ENCODE measurements around the gene FHIT. TPM values are rescaled to one million over a fixed set of nuclear protein-coding genes. Genes with fewer than 3 reads are reported as not detected.

Gene FHIT
- total RNA-seq, 1 experiment from 2014 or later: 9.8 TPM

- Histone ChIP-seq H3K9me3 (ENCODE audit: insufficient read depth, low read depth) (no peaks in the 10 kb centered on the region), H2AFZ (no peak overlapping the region), H3K79me2 (ENCODE audit: low read depth) (no peaks in the 10 kb centered on the region), H3K27ac (no peak overlapping the region), H3K4me1 (replicated peaks; ENCODE audit: insufficient read depth) (no peaks in the 10 kb centered on the region), H3K36me3 (ENCODE audit: low read depth) (no peaks in the 10 kb centered on the region), H3K4me3 (no peak overlapping the region), H3F3A (ENCODE audit: insufficient read depth, low read depth) (no peaks in the 10 kb centered on the region), H4K20me1 (ENCODE audit: insufficient read depth) (no peaks in the 10 kb centered on the region), H3K4me2 (no peak overlapping the region), H3K9me2 (ENCODE audit: insufficient read depth) (no peaks in the 10 kb centered on the region), H3K27me3 (ENCODE audit: insufficient read depth, low read depth) (no peaks in the 10 kb centered on the region)
- TF ChIP-seq, protein P1, sequence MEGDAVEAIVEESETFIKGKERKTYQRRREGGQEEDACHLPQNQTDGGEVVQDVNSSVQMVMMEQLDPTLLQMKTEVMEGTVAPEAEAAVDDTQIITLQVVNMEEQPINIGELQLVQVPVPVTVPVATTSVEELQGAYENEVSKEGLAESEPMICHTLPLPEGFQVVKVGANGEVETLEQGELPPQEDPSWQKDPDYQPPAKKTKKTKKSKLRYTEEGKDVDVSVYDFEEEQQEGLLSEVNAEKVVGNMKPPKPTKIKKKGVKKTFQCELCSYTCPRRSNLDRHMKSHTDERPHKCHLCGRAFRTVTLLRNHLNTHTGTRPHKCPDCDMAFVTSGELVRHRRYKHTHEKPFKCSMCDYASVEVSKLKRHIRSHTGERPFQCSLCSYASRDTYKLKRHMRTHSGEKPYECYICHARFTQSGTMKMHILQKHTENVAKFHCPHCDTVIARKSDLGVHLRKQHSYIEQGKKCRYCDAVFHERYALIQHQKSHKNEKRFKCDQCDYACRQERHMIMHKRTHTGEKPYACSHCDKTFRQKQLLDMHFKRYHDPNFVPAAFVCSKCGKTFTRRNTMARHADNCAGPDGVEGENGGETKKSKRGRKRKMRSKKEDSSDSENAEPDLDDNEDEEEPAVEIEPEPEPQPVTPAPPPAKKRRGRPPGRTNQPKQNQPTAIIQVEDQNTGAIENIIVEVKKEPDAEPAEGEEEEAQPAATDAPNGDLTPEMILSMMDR (conservative IDR thresholded peaks at IDR 0.05): no peak
- TF ChIP-seq EZH2 (IDR thresholded peaks at IDR 0.05; ENCODE audit: low read depth): no peak
- DNase-seq: no peak
- ChIA-PET POLR2A (ENCODE audit: unreplicated experiment) (no interaction called here), CTCF (no interaction called here)
- BruUV-seq (replicated peaks): no TSS peak
- intact Hi-C loops (cut with micrococcal nuclease; ENCODE audit: unreplicated experiment): no loop called here
Measured at GRCh38 chr3:61239871-61240270, 11.4 kb downstream of the FHIT start.

DNA sequence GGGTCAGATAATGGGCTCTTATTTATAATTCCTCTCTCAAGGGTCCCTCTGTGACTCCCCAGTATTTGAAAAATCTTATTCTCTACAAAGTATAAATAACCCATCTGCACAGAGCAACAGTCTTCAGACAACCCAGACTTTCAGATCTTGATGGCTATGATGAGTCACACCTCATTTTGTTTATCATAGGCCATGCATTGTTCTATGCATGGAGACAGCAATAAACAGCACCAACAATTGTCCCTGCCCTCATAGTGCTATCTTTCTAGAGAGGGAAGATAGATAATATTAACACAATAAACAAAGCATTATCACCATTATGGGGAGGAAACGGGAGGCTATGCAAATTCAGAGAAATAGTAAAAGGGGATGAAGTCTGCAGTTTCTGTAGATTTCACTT lies 13.4 kb downstream of the FHIT start:
- ChIA-PET CTCF (no interaction called here), POLR2A (ENCODE audit: unreplicated experiment) (no interaction called here)
- Histone ChIP-seq H3K9me2 (ENCODE audit: insufficient read depth) (no peaks in the 10 kb centered on the region), H2AFZ (no peak overlapping the region), H3K27me3 (ENCODE audit: insufficient read depth, low read depth) (no peaks in the 10 kb centered on the region), H4K20me1 (ENCODE audit: insufficient read depth) (no peaks in the 10 kb centered on the region), H3K9me3 (ENCODE audit: insufficient read depth, low read depth) (no peaks in the 10 kb centered on the region), H3K36me3 (ENCODE audit: low read depth) (no peaks in the 10 kb centered on the region), H3K27ac (no peak overlapping the region), H3K79me2 (ENCODE audit: low read depth) (no peaks in the 10 kb centered on the region), H3F3A (ENCODE audit: insufficient read depth, low read depth) (no peaks in the 10 kb centered on the region), H3K4me3 (no peak overlapping the region), H3K4me2 (no peak overlapping the region), H3K4me1 (replicated peaks; ENCODE audit: insufficient read depth) (no peaks in the 10 kb centered on the region)
- intact Hi-C loops (cut with micrococcal nuclease; ENCODE audit: unreplicated experiment): no loop called here
- no peak for DNase-seq
- TF ChIP-seq EZH2 (IDR thresholded peaks at IDR 0.05; ENCODE audit: low read depth): no peak
- TF ChIP-seq, protein P1 (conservative IDR thresholded peaks at IDR 0.05): no peak
- no TSS peak for BruUV-seq (replicated peaks)

GRCh38 chr3:61236556-61236955 lies 14.7 kb downstream of the FHIT start:
- Histone ChIP-seq H3K9me2 (ENCODE audit: insufficient read depth) (no peaks in the 10 kb centered on the region), H3K4me1 (replicated peaks; ENCODE audit: insufficient read depth) (no peaks in the 10 kb centered on the region), H3K4me3 (no peak overlapping the region), H3K79me2 (ENCODE audit: low read depth) (no peaks in the 10 kb centered on the region), H4K20me1 (ENCODE audit: insufficient read depth) (no peaks in the 10 kb centered on the region), H3K36me3 (ENCODE audit: low read depth) (no peaks in the 10 kb centered on the region), H3K27me3 (ENCODE audit: insufficient read depth, low read depth) (no peaks in the 10 kb centered on the region), H3K27ac (no peak overlapping the region), H3K9me3 (ENCODE audit: insufficient read depth, low read depth) (no peaks in the 10 kb centered on the region), H3K4me2 (no peak overlapping the region), H2AFZ (no peak overlapping the region), H3F3A (ENCODE audit: insufficient read depth, low read depth) (no peaks in the 10 kb centered on the region)
- CTCF ChIA-PET: no interaction called here
- POLR2A ChIA-PET (ENCODE audit: unreplicated experiment): interaction anchor here (0.6 kb wide), 1 partner anchor 8 kb away, joined by 4 read pairs; no protein-coding TSS in a partner anchor
- BruUV-seq (replicated peaks): no TSS peak
- no peak for TF ChIP-seq EZH2 (IDR thresholded peaks at IDR 0.05; ENCODE audit: low read depth)
- TF ChIP-seq, protein P1 (conservative IDR thresholded peaks at IDR 0.05): no peak
- DNase-seq: no peak
- intact Hi-C loops (cut with micrococcal nuclease; ENCODE audit: unreplicated experiment): no loop called here

Measured in PC-9 (cell line).